HEK293 (cell line): Measurements from ENCODE around the gene C20orf173.

Experiments
- CTCF ChIA-PET: fragments of 350-600 bp; formaldehyde crosslinking; extraction: SDS; loops from one replicate; lab custom pipeline; 2021; ENCODE audit warnings: antibody characterized with exemption; lab: Yijun Ruan, JAX
- POLR2A ChIA-PET: fragments of 300-600 bp; formaldehyde crosslinking; extraction: SDS; loops from one replicate; lab custom pipeline; 2020; ENCODE audit warnings: antibody characterized with exemption, inconsistent platforms; lab: Yijun Ruan, JAX
- H3K27ac ChIP-seq: fragments of 200-500 bp; sonication (Bioruptor generic); 2 replicates; pipeline ENCODE4 v1.5.1; 2014; ENCODE audit warnings: low read depth, low read length, control low read depth, inconsistent platforms; ENCODE audit errors: extremely low read depth
- H3K36me3 ChIP-seq, 2 experiments: fragments of 200-500 bp in 1 of 2; sonication (Bioruptor generic) in 1 of 2; 1 replicate in 1 of 2; 2 replicates in 1 of 2; pipeline ENCODE4 v1.5.1; 2014 to 2017; ENCODE audit warnings: inconsistent platforms in 2 of 2, low read length in 2 of 2; ENCODE audit not compliant: control insufficient read depth in 2 of 2, insufficient read depth in 1 of 2
- H3K4me1 ChIP-seq: fragments of 200-500 bp; sonication (Bioruptor generic); 2 replicates; pipeline ENCODE4 v1.5.1; 2014; ENCODE audit warnings: mild to moderate bottlenecking, low read length, inconsistent platforms; ENCODE audit not compliant: control insufficient read depth, insufficient read depth
- H3K4me3 ChIP-seq: 2 replicates; pipeline ENCODE4 v1.5.1; 2011; ENCODE audit warnings: low read depth, mild to moderate bottlenecking, control low read depth, low read length, moderate library complexity
- H3K9me3 ChIP-seq: fragments of 200-500 bp; sonication (Bioruptor generic); 2 replicates; pipeline ENCODE4 v1.5.1; 2014; ENCODE audit warnings: low read depth, low read length, inconsistent platforms; ENCODE audit not compliant: control insufficient read depth, insufficient read depth
- HIC1 ChIP-seq: fragments of 450-650 bp; formaldehyde crosslinking; IDR thresholded peaks from 2 replicates; pipeline ENCODE4 v1.5.1; 2016; ENCODE audit warnings: missing biosample characterization, missing genetic modification characterization
- PRDM10 ChIP-seq: fragments of 450-650 bp; formaldehyde crosslinking; IDR thresholded peaks from 2 replicates; pipeline ENCODE4 v1.5.1; 2016; ENCODE audit warnings: missing biosample characterization, missing genetic modification characterization
- SETDB1 ChIP-seq: IDR thresholded peaks from one replicate; pipeline ENCODE4 v1.6.1; 2017; ENCODE audit warnings: mild to moderate bottlenecking, low read length, moderate library complexity, mixed read lengths; ENCODE audit not compliant: insufficient read length
- TCF7L2 ChIP-seq: IDR thresholded peaks from 2 replicates; pipeline ENCODE4 v1.6.1; 2011; ENCODE audit warnings: low read depth, mild to moderate bottlenecking, inconsistent platforms, low read length, moderate library complexity, borderline replicate concordance
- YY2 ChIP-seq: fragments of 450-650 bp; formaldehyde crosslinking; IDR thresholded peaks from 2 replicates; pipeline ENCODE4 v1.5.1; 2016; ENCODE audit warnings: missing biosample characterization, missing genetic modification characterization
- ZBTB8A ChIP-seq: fragments of 450-650 bp; formaldehyde crosslinking; IDR thresholded peaks from 2 replicates; pipeline ENCODE4 v1.5.1; 2016; ENCODE audit warnings: missing biosample characterization, missing genetic modification characterization
- ZFP69B ChIP-seq: fragments of 450-650 bp; formaldehyde crosslinking; IDR thresholded peaks from 2 replicates; pipeline ENCODE4 v1.5.1; 2016; ENCODE audit warnings: missing biosample characterization, missing genetic modification characterization
- ZNF10 ChIP-seq: fragments of 450-650 bp; formaldehyde crosslinking; IDR thresholded peaks from 2 replicates; pipeline ENCODE4 v1.5.1; 2017; ENCODE audit warnings: missing biosample characterization, missing genetic modification characterization
- ZNF121 ChIP-seq: fragments of 450-650 bp; formaldehyde crosslinking; IDR thresholded peaks from 2 replicates; pipeline ENCODE4 v1.5.1; 2016; ENCODE audit warnings: missing biosample characterization, missing genetic modification characterization
- ZNF132 ChIP-seq: fragments of 450-650 bp; formaldehyde crosslinking; IDR thresholded peaks from 2 replicates; pipeline ENCODE4 v1.5.1; 2017; ENCODE audit warnings: missing biosample characterization, missing genetic modification characterization, borderline replicate concordance
- ZNF174 ChIP-seq: fragments of 450-650 bp; formaldehyde crosslinking; IDR thresholded peaks from 2 replicates; pipeline ENCODE4 v1.5.0; 2017; ENCODE audit warnings: missing biosample characterization, mild to moderate bottlenecking, missing genetic modification characterization
- ZNF211 ChIP-seq: fragments of 450-650 bp; formaldehyde crosslinking; IDR thresholded peaks from 2 replicates; pipeline ENCODE4 v1.5.1; 2016; ENCODE audit warnings: low read depth, missing biosample characterization, missing genetic modification characterization
- ZNF433 ChIP-seq: fragments of 450-650 bp; formaldehyde crosslinking; IDR thresholded peaks from 2 replicates; pipeline ENCODE4 v1.5.1; 2016; ENCODE audit warnings: missing biosample characterization, missing genetic modification characterization, low read depth
- ZNF488 ChIP-seq: fragments of 450-650 bp; formaldehyde crosslinking; IDR thresholded peaks from 2 replicates; pipeline ENCODE4 v1.5.1; 2016; ENCODE audit warnings: missing biosample characterization, missing genetic modification characterization
- ZNF521 ChIP-seq: fragments of 450-650 bp; formaldehyde crosslinking; IDR thresholded peaks from 2 replicates; pipeline ENCODE4 v1.5.1; 2017; ENCODE audit warnings: missing biosample characterization, mild to moderate bottlenecking, missing genetic modification characterization
- ZNF621 ChIP-seq: fragments of 450-650 bp; formaldehyde crosslinking; IDR thresholded peaks from 2 replicates; pipeline ENCODE4 v1.5.1; 2017; ENCODE audit warnings: missing biosample characterization, missing genetic modification characterization
- ZNF645 ChIP-seq: fragments of 450-650 bp; formaldehyde crosslinking; IDR thresholded peaks from 2 replicates; pipeline ENCODE4; 2016; ENCODE audit warnings: missing biosample characterization, missing genetic modification characterization
- ZNF658 ChIP-seq: fragments of 450-650 bp; formaldehyde crosslinking; IDR thresholded peaks from 2 replicates; pipeline ENCODE4; 2016; ENCODE audit warnings: missing biosample characterization, missing genetic modification characterization
- ZNF677 ChIP-seq: fragments of 450-650 bp; IDR thresholded peaks from 2 replicates; pipeline ENCODE4 v1.5.0; 2018; ENCODE audit warnings: missing biosample characterization, mild to moderate bottlenecking, missing genetic modification characterization, moderate library complexity
- ZNF768 ChIP-seq: fragments of 450-650 bp; formaldehyde crosslinking; IDR thresholded peaks from 2 replicates; pipeline ENCODE4 v1.5.1; 2018; ENCODE audit warnings: missing biosample characterization, mild to moderate bottlenecking, missing genetic modification characterization

The C20orf173 gene

GRCh38 chr20:35562541-35563110 lies 33.2 kb upstream of the C20orf173 start:
- no peak for TF ChIP-seq ZNF211 (tag by site-specific recombination)
- no peak for TF ChIP-seq ZNF677 (tag by site-specific recombination)
- no peak for TF ChIP-seq ZNF621
- TF ChIP-seq ZFP69B = no peak
- TF ChIP-seq ZNF488 = no peak
- TF ChIP-seq ZBTB8A = no peak
- no peak for TF ChIP-seq ZNF10 (tag by site-specific recombination)
- no peak for TF ChIP-seq ZNF132 (tag by site-specific recombination)
- TF ChIP-seq ZNF433 = no peak
- no peak for TF ChIP-seq PRDM10 (tag by site-specific recombination)
- TF ChIP-seq ZNF768 = no peak
- no peak for TF ChIP-seq ZNF645 (tag by site-specific recombination)
- no peak for TF ChIP-seq ZNF521
- no peak for TF ChIP-seq ZNF121
- TF ChIP-seq ZNF174 = no peak
- TF ChIP-seq YY2 = no peak
- no peak for TF ChIP-seq TCF7L2
- TF ChIP-seq SETDB1 = no peak
- TF ChIP-seq, all 188 proteins: peak for 0
- ChIA-PET CTCF (interaction anchor here (1.2 kb wide), 1 partner anchor 57 kb away, joined by 3 read pairs; no protein-coding TSS in a partner anchor), POLR2A (interaction anchor here (1.0 kb wide), 1 partner anchor 43 kb away, joined by 5 read pairs; no protein-coding TSS in a partner anchor)
- H3K36me3 ChIP-seq = peaks cover 0 to 18% of the 10 kb centered on the region in 2 experiments; a peak in 1 of 3 replicates
- no peaks in the 10 kb centered on the region for H3K9me3 ChIP-seq
- H3K27ac ChIP-seq = no peak overlapping the region
- no peaks in the 10 kb centered on the region for H3K4me1 ChIP-seq
- H3K4me3 ChIP-seq = no peak overlapping the region

- H3K27ac ChIP-seq = no peak overlapping the region
- ChIA-PET CTCF (interaction anchor here (0.6 to 1.2 kb wide), 3 partner anchors 51 to 105 kb away, joined by 3 to 5 read pairs (median 3); no protein-coding TSS in a partner anchor), POLR2A (interaction anchor here (0.7 to 1.1 kb wide), 4 partner anchors 10 to 283 kb away, joined by 3 to 5 read pairs (median 3); partner anchors contain the start of gene SPAG4)
- no peaks in the 10 kb centered on the region for H3K4me1 ChIP-seq
- H3K4me3 ChIP-seq = no peak overlapping the region
- H3K9me3 ChIP-seq = no peaks in the 10 kb centered on the region
- peaks cover 0 to 27% of the 10 kb centered on the region in 2 experiments; a peak in 1 of 3 replicates for H3K36me3 ChIP-seq
- TF ChIP-seq ZNF658 (tag by site-specific recombination) (no peak), HIC1 (tag by site-specific recombination) (no peak)
- TF ChIP-seq, all 188 proteins: peak for 0
These were observed 32.2 kb upstream of the C20orf173 start for GRCh38 chr20:35561671-35562070.
